ENCODE results near the gene OR5K4. TPM values are rescaled to one million over a fixed set of nuclear protein-coding genes. Genes with fewer than 3 reads are reported as not detected.
"Not testable (repeated sequence)": the region's sequence is repeated elsewhere in the genome, so short reads cannot be mapped to it uniquely, and the experiment has no call there.

The OR5K4 gene
- total and polyA plus RNA-seq, 9 donors = not detected

DNA sequence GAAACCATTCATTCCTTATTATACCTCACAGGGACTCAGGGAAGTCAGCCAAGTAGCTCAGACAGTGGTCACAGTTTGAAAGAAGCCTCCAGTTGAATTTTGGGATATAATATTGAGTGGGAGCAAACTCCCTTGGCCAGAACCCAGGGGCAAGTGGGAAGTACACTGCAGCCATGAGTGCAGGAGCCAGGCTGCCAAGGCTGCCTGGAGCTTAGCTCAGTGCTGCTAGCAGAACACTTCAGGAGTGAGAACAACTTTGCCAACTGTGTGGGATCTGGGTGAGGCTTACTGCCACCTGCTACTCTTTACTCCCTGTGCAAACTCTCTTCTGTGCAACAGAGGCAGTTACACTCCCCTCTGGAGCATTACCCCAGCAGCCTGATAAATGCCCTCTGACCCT is 41.4 kb downstream of the OR5K4 start:
- intact Hi-C loops (cut with DNase I) = no loop called here
- no peaks in the 10 kb centered on the region for H3K9me3 ChIP-seq
- TF ChIP-seq EP300 (IDR thresholded peaks at IDR 0.05) (no peak), POLR2A (IDR thresholded peaks at IDR 0.05) (no peak)
- TF ChIP-seq, protein P1, sequence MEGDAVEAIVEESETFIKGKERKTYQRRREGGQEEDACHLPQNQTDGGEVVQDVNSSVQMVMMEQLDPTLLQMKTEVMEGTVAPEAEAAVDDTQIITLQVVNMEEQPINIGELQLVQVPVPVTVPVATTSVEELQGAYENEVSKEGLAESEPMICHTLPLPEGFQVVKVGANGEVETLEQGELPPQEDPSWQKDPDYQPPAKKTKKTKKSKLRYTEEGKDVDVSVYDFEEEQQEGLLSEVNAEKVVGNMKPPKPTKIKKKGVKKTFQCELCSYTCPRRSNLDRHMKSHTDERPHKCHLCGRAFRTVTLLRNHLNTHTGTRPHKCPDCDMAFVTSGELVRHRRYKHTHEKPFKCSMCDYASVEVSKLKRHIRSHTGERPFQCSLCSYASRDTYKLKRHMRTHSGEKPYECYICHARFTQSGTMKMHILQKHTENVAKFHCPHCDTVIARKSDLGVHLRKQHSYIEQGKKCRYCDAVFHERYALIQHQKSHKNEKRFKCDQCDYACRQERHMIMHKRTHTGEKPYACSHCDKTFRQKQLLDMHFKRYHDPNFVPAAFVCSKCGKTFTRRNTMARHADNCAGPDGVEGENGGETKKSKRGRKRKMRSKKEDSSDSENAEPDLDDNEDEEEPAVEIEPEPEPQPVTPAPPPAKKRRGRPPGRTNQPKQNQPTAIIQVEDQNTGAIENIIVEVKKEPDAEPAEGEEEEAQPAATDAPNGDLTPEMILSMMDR (IDR thresholded peaks at IDR 0.05) = no peak
- no peak overlapping the region for H3K27ac ChIP-seq
- H3K36me3 ChIP-seq = no peaks in the 10 kb centered on the region
- DNase-seq = no peak
- no peaks in the 10 kb centered on the region for H3K4me1 ChIP-seq (ENCODE audit: insufficient read depth)
- no peaks in the 10 kb centered on the region for H3K27me3 ChIP-seq
- no peak overlapping the region for H3K4me3 ChIP-seq

DNA sequence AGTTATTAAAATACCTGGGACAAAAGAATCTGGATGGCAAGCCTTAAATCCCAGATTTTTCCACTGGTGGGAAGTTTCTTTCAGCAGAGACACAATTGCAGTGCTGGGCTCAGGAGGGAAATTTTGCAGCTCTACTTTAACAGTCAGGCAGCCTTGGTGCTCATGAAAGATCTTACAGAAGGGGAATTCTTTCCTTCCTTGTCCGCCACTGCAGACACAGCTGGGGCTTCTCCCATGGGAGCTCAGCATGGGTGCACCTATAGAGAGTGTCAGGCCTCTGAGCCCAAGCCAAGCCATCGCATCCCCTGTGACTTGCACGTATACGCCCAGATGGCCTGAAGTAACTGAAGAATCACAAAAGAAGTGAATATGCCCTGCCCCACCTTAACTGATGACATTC is 42.8 kb downstream of the OR5K4 start:
- H3K36me3 ChIP-seq; intact Hi-C loops (cut with DNase I); H3K4me3 ChIP-seq; H3K27me3 ChIP-seq; H3K9me3 ChIP-seq; H3K27ac ChIP-seq; DNase-seq; H3K4me1 ChIP-seq (ENCODE audit: insufficient read depth): not testable (repeated sequence)
- 89 to 96% (median 94%) methylated on average over 4 of the region's 4 CpGs for WGBS, 3 donors

DNA sequence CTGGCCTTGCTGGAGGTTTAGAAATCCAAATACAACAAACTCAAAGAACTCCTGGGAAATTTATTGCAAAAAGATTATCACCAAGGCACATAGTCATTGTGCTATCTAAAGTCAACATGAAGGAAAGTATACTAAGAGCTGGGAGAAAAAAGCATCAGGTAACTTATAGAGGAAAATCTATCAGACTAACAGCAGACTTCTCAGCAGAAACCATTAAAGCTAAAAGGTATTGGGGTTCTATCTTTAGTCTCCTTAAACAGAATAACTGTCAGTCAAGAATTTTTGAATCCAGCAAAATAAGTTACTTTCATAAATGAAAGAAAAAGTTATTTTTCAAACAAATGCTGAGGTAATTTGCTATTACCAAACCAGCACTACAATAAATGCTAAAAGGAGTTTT is 44.9 kb downstream of the OR5K4 start:
- Histone ChIP-seq H3K9me3 (no peaks in the 10 kb centered on the region), H3K4me1 (ENCODE audit: insufficient read depth) (no peaks in the 10 kb centered on the region), H3K27me3 (no peaks in the 10 kb centered on the region), H3K36me3 (no peaks in the 10 kb centered on the region), H3K27ac (no peak overlapping the region), H3K4me3 (no peak overlapping the region)
- TF ChIP-seq EP300 (IDR thresholded peaks at IDR 0.05) (no peak), POLR2A (IDR thresholded peaks at IDR 0.05) (no peak)
- TF ChIP-seq, protein P1 (IDR thresholded peaks at IDR 0.05) = no peak
- intact Hi-C loops (cut with DNase I) = no loop called here
- no peak for DNase-seq

DNA sequence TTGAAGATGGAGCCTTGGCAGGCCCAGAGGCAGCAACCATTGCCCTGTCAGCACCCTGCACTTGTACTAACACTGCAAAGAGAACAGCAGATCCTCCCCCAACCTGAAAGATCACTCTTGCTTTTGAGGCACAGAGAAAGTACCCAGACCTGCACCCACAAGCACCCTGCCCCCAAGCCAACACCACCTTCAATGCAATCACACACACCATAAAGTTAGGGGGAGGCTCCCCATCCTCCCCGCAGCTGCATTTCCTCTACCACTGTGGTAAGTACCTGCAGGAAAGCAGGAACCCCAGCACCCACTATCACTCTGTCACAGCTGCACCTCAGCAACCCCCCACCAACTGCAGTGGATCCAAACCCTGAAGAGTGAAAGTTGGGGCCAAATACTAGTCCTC is 48.9 kb downstream of the OR5K4 start:
- WGBS, 3 donors = 83 to 98% (median 93%) methylated on average over 1 of the region's 1 CpG
- Histone ChIP-seq H3K27me3 (no peaks in the 10 kb centered on the region), H3K4me1 (ENCODE audit: insufficient read depth) (no peaks in the 10 kb centered on the region), H3K27ac (no peak overlapping the region), H3K36me3 (no peaks in the 10 kb centered on the region), H3K4me3 (no peak overlapping the region), H3K9me3 (no peaks in the 10 kb centered on the region)
- DNase-seq = no peak
- TF ChIP-seq EP300 (IDR thresholded peaks at IDR 0.05) (no peak), POLR2A (IDR thresholded peaks at IDR 0.05) (no peak)
- TF ChIP-seq, protein P1 (IDR thresholded peaks at IDR 0.05) = no peak
- intact Hi-C loops (cut with DNase I) = no loop called here

DNA sequence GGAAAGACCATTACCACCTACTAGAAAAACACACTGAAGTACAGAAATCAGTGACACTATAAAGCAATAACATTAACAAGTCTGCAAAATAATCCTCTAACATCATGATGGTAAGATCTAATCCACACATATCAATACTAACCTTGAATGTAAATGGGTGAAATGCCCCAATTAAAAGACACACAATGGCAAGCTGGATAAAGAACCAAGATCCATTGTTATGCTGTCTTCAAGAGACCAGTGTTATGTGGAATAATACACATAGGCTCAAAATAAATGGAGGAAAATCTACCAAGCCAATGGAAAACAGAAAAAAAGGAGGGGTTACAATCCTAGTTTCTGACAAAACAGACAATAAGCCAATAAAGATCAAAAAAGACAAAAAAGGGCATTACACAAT is 50.4 kb downstream of the OR5K4 start:
- intact Hi-C loops (cut with DNase I) = no loop called here
- Histone ChIP-seq H3K27ac (no peak overlapping the region), H3K4me1 (ENCODE audit: insufficient read depth) (no peaks in the 10 kb centered on the region), H3K9me3 (no peaks in the 10 kb centered on the region), H3K36me3 (no peaks in the 10 kb centered on the region), H3K27me3 (no peaks in the 10 kb centered on the region), H3K4me3 (no peak overlapping the region)
- TF ChIP-seq POLR2A (IDR thresholded peaks at IDR 0.05) = no peak
- no peak for TF ChIP-seq EP300 (IDR thresholded peaks at IDR 0.05)
- TF ChIP-seq, protein P1 (IDR thresholded peaks at IDR 0.05) = no peak
- no peak for DNase-seq

Other genes starting within 250 kb of the OR5K4 start
- gene OR5H1, start 223.1 kb upstream of the OR5K4 start, total RNA-seq = not detected
- gene OR5H1, start 223.1 kb upstream of the OR5K4 start, polyA plus RNA-seq = not detected
- gene OR5H14, start 206.4 kb upstream of the OR5K4 start, total RNA-seq = not detected
- not detected for gene OR5H14, start 206.4 kb upstream of the OR5K4 start, polyA plus RNA-seq
- gene OR5H15, start 187.2 kb upstream of the OR5K4 start, total RNA-seq = not detected
- not detected for gene OR5H15, start 187.2 kb upstream of the OR5K4 start, polyA plus RNA-seq
- not detected for gene OR5H6, start 89.6 kb upstream of the OR5K4 start, total RNA-seq
- not detected for gene OR5H6, start 89.6 kb upstream of the OR5K4 start, polyA plus RNA-seq
- gene OR5H2, start 71.3 kb upstream of the OR5K4 start, total RNA-seq = not detected
- gene OR5H2, start 71.3 kb upstream of the OR5K4 start, polyA plus RNA-seq = not detected
- not detected for gene OR5K3, start 36.8 kb downstream of the OR5K4 start, total RNA-seq
- gene OR5K3, start 36.8 kb downstream of the OR5K4 start, polyA plus RNA-seq = not detected
- not detected for gene OR5K1, start 109.3 kb downstream of the OR5K4 start, total RNA-seq
- gene OR5K1, start 109.3 kb downstream of the OR5K4 start, polyA plus RNA-seq = not detected
- gene OR5K2, start 143.8 kb downstream of the OR5K4 start, total RNA-seq = not detected
- not detected for gene OR5K2, start 143.8 kb downstream of the OR5K4 start, polyA plus RNA-seq
- 100 to 1,000 TPM in 2 of 7 donors, 10 to 100 TPM in 5; 82.5 to 155 (median 93.4) TPM for gene CLDND1, start 169.0 kb downstream of the OR5K4 start, total RNA-seq
- gene CLDND1, start 169.0 kb downstream of the OR5K4 start, polyA plus RNA-seq = 10 to 100 TPM; 75.3 to 98.9 TPM
- under 1 TPM in 1 of 7 donors, not detected in 6; 0.23 TPM for gene GPR15, start 178.1 kb downstream of the OR5K4 start, total RNA-seq
- not detected for gene GPR15, start 178.1 kb downstream of the OR5K4 start, polyA plus RNA-seq
- 10 to 100 TPM; 11.2 to 19.9 (median 17.1) TPM for gene CPOX, start 239.8 kb downstream of the OR5K4 start, total RNA-seq
- 10 to 100 TPM; 10.6 to 15.2 TPM for gene CPOX, start 239.8 kb downstream of the OR5K4 start, polyA plus RNA-seq

All from ovary (tissue), 9 donors.